ENCODE measurements around the gene EHBP1L1.

EHBP1L1 gene

DNA sequence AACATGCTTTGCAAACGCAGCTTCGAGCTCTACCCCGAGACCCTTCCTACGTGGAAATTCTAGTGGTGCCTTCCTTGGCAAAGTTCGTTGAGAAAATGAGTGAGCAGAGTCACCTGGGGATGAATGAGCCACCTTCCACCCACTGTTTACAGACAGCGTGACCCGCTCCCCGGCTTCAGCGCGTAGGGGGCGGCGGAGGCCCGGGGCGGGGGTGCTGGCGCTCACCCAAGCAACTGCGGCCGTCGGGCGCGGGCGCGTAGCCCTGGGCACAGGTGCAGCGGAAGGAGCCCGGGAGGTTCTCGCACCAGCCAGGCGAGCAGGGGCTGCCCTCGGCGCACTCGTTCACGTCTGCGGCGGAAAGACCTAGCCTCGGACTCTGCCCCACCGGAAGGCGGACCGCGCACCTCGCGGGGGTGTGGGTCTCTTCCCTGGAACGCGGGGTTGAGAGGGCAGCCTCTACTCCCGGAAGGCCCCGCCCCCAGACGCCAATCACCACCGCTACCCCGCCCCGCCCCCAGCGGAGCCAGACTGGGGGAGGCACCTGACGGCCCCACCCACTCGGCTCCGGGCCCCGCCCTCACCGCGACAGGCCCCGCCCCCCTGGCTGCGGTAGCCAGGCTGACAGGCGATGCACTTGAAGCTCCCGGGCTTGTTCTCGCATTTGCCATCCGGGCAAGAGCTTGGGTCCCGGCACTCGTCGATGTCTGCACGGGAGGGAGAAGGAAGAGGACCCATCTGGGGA lies 29.5 kb upstream of the EHBP1L1 start:
- peak; percentile 64 for DNase-seq (ENCODE audit: low spot score)

DNA sequence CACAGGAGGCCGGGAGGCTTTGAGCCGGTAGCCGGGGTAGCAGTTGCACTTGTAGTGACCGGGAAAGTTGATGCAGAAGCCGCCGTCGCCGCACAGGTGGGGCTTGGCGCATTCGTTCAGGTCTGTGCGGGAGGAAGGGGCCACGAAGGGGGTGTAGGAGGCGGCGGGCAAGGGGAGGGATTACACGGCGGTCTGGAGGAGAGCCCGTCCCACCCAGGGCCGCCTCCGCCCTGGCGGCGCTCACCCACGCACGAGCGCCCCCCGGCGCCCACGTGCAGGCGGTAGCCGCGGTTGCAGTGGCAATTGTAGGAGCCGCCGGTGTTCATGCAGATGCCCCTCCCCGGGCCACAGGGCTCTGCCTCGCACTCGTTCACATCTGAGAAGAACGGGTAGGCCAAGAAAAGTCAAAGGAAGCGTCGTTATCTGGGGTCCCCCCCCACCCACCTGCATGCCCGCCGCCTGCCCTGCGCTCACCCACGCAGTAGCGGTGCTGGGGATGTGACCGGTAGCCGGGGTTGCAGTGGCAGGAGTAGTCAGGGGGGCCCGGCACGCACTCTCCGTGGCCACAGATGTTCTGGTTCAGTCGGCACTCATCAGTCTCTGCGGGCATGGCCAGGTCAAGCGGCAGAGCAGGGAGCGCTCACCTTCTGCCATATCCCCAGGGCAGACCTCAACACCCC lies 28.3 kb upstream of the EHBP1L1 start:
- no peak for DNase-seq (ENCODE audit: low spot score)

DNA sequence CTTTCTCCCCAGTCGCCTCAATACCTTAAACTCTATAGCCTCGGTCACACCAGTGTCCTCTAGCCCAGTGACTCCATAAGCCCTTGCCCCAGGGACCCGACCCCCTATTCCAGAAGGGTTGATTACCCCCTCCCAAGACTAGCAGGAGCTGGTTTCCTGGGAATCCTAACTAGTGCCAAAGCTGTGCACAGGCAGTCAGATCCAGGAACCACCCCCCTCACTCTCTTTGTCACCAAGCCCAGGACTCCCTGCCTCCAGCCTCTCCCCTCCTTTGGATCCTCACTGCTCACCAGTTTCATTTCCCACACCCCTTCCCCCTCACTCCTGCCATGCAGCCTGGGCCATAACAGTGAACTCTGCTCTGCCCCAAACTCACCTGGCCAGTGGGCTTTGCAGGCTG lies 27.5 kb upstream of the EHBP1L1 start:
- DNase-seq (ENCODE audit: low spot score): no peak

DNA sequence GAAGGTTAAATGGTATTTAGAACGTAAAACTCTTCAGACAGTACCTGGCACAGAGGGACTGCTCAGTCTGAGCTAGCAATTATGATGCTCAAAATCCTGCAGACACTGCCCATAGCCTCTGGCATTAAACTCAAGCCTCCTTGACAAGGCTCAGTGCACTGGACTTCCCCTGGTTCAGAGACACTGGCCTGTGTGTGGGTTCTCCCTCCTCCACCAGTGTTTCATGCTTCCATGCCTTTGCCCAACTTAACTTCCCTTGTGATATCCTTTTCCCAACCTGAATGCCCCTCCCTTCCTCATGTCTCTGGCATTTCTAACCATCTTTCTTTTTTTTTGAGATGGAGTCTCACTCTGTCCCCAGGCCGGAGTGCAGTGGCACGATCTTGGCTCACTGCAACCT lies 26.8 kb upstream of the EHBP1L1 start:
- no peak for DNase-seq (ENCODE audit: low spot score)

DNA sequence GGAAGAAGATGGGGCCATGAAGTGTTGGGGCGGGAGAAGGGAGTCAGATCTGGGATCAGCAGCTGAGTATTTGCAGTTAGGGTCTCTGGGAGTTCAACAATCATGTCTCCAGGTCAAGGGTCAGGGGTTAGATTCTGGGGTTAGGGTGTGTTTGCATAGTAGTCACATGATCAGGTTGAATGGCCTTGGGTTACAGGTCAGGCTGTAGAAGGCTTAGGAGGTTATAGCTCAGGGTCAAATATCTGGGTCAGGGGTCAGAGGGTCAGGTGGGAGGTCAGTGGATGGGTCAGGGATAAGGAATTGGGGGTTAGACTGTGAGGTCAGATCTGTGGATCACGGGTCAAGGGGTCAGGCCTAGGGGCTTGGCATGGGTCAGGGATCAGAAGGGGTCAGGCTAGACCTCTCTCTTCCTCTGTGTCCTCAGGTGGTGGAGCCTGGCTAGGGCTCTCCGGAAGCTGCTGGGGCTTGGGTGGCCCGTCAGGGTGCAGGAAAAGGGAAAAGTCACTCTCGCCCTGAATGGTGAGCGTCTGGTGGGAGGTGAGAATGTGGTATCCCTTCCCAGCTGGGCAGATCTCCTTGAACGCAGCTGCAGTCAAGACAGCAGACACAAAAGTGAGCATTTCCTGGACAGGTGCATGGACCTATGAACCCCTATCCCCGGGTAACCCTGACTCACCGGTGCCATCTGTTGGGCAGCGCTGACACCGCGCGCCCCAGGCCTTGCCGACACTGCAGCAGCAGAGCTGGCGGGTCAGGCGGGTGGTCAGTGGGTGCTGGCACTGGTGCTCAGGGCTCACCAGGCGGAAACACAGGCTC lies 24.1 kb upstream of the EHBP1L1 start:
- peak; percentile 67 for DNase-seq (ENCODE audit: low spot score)

DNA sequence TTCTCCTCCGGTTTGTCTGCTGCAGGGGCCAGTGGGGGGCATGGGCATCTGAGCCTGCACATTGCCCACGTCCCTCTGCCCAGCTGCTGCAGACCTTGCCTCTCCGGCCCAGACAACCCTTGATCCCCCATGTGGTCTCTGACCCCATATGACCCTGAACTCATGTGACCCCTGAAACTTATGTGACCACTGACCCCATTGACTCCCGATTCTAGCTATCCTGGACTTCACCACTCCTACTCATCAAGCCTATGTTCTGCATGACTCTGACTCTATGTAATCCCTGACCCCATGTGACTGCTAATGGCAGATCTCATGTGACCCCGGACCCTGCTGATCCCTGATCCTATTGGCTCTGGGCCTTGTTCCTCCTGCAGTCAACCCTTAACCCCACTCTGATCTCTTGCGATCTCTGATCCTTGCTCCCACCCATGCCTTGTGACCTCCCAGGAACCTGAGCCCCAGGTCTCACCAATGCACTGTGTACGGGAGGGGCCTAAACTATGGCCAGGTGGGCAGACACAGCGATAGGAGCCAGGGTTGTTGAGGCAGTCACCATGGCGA lies 23.4 kb upstream of the EHBP1L1 start:
- peak; percentile 30 for DNase-seq (ENCODE audit: low spot score)

DNA sequence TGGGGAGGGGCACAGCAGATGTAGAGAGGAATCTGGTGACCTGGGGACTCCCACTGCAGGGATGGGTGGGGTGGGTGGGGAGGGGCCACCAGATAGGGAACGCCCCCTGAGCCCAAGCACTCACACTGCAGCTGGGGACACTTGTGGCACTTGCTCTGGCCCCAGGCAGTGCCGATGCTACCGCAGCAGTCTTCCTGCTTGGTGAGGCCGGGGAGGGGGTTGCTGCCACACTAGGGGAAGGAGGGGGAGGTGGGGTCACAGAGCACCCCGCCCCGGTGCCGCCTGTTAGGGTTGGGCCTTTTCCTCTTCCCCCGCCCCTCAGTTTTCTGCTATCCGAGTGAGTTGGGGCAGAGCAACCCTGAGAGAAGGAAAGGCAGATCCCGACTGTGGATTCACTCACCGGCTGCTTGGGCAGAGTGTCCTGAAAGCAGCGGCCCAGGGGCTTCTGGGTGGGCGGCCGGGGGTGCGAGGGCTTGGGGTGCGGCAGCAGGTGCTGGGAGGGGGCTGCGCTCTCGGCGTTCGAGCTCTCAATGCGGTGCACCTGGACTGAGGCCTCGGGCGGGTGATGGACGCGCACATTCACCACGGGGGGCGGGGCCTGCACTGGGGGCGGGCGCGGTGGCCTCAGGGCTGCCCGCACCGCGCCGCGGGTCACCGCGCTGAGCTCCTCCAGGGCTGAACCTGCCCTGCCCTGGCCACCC lies 22.4 kb upstream of the EHBP1L1 start:
- peak; percentile 79 for DNase-seq (ENCODE audit: low spot score)

DNA sequence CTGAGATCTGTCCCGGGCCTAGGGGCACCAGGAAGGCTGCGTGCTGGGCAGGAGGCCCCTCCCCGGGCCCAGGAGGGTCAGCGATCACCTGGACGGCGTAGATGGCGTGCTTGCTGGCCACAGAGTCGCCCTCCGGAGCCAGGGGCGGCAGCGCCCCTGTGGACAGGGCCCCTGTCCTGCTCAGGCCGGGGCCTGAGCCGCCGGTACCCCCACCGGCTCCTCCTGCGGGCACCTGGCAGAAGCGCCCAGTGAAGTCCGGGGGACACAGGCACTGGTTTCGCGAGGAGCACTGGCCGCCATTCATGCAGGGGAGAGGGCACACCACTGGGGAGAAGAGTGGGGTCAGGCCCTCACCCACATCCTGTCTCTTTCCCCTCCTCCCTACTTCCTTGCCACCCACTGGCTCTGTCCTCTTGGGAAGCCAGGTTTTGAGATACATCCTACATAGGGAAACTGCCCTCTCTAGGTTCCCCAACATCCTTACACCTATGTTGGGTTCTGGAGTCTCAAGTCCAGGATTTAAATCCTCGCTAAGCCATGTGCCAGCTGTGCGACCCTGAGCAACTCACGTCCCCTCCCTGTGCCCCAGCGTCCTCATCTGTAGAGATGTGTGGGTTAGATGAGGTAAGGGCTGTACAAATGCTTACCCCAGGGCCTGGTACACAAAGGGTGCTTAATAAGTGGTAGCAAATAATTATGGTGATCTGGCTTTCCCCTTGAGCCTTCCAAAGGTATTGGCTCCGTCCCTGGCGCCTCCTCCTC lies 21.6 kb upstream of the EHBP1L1 start:
- no peak for DNase-seq (ENCODE audit: low spot score)

DNA sequence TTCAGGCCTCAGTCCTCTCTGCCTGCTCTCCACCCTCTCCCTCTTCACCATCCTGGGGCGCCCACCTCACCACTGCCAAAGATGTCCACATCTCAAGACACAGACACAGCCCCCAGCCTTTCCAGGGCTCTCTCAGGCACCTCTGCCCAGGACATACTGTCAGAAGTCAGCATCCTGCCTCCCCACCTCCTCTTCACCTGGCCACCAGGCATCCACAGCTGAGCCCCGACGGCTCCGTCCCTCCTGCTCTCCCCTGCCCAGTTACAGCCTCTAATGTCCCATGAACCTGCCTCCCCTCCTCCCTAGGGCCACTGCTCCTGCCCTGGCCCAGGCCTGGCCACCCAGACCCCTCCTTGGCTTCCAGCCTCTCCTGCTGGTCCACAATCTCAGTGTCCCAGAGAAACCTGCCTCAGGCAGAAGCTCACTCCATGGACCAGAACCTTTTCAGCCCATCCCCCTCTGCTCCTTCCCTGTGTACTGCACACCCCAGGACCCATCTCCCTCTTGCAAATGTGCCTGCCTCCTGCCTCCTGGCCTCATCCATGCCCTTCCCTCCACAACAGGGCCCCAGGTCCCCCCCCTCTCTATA lies 20.9 kb upstream of the EHBP1L1 start:
- no peak for DNase-seq (ENCODE audit: low spot score)

DNA sequence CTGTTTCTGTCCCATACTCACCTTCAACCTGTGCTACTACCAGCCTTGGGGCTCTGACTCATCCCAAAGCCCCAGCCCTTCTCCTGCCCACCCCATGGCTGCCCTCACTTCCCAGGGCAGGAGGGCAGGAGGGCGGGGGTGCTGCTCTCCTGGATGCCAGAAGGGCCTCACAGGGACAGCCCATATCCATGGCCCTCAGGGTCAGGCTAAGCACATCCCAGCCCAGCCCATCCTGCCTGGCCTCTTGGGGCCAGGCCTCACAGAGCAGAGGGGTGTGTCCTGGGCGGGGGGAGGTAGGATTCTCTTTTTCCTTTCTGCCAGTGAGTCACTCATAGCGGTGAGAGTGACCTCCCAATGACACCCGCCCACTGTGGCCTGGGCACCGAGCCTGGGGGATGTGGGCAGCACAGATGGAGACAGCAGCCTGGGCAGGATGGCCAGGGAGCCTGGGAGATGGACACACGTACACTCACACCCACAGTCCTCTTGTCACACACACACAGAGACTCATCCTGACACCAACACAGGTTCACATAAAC lies 20.1 kb upstream of the EHBP1L1 start:
- DNase-seq (ENCODE audit: low spot score): no peak

DNA sequence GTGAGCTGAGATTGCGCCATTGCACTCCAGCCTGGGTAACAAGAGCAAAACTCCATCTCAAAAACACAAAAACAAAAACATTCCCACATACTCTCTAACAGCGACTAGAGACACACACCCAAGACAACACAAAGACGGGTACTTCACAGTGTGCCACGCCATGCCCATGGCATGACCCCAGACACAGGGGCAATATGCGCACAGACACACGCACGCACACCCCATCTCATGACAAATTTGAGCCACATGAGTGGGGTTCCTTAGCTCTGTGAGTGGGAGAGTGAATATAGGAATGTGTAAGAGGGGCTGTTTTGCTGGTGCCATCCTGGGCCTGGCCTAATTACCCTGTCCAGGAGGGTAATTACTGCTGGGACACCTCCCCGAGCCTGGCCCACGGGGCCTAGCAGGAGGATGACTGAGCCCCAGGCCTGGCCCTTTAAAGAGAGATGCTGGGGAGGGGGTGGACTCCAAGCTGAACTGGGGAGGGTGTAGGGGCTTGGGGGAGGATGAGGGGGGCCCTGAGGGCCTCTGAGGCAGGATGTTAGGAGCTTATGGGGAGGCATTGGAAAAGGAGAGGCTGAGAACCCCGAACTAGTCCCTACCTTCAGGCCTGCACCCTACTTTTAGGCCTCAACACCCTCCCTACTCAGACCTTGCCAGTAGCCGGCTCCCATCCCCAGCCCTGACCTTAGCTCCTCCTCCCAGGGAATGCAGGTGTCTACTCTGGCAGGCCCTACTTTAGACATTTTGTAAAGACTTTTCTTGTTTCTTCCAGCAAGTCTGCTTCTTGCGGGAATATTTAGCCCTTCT lies 19.2 kb upstream of the EHBP1L1 start:
- DNase-seq (ENCODE audit: low spot score): no peak

DNA sequence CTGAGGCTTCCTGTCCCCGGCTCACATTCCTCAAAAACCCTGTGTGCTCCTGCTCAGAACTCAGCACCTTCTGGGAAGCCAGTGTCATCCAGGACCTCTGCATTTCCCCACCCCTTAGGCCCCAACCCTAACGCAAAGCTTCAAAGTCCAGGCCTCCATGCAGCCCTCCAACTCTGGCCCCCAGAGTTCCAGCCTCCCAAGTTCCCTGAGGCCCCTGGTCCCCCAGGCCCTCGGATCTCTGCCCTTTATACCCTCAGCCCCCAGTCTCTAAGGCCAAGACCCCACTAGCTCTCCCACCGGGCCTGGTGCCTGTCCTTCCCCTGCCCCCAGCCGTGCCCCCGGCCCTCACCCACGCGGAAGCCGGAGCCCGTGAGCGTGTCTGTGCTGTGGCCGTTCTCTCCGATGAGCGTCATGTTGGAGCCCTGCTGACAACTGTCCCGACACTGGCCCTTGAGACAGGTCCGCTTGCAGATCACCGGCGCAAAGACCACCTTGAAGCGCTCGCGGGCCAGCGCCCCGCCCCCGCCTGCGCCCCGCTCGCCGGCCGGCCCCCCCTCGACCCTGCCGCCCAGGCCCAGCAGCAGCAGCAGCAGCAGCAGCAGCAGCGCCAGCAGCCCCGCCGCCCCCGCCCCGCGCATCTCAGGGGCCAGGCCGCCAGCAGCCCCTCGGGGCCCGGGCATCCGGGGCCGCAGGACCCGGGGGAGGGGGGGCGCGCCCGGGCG lies 18.4 kb upstream of the EHBP1L1 start:
- no peak for DNase-seq (ENCODE audit: low spot score)

DNA sequence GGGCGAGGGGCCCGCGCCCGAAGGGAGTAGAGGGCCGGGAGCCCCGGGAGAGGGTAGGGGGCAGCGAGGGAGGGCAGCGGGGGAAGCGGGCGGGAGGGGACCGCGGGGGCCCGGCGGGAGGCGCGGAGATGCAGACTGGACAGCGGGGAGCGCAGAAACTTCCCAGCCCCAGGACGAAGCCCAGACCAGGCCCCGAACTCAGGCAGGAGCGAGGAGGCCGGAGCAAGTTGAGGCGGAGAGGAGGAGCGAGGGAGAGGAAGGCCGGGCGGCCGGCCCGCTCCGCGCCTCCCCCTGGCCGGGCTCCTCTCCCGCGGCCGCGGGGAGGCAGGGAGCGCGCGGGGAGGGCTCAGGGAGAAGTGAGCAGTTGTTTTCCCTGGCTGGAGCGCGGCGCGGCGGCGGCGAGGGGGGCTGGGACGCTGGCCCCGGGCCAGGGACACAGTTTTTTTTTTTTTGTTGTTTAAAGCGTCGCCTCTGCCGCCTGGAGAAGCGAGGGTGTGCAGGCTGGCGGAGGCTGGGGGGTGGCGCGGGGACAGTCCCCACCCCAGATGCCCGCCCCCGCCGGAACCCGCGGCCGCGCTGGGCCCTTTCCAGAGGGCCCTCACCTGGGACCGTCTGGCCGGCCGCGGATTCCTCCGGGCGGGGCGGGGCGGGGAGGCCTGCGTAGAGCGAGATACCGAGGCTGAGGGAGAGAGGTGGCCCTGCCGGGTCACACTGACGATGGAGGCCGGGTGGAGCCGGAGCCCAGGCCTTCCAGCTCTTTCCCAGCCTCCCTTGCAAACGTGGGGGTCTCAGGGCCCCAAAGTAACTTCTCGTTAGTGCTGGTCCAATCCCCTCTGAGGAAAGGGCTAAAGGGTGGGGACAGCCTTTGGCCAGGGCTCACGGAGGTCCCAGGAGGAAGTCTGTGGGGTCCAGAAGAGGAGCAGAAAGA lies 17.6 kb upstream of the EHBP1L1 start, which contains the start of gene LTBP3:
LTBP3 (minus strand) TSS at position 358 of the 928 bp plus-strand sequence. CDS start 400 bp downstream, outside the sequence.
- no peak for DNase-seq (ENCODE audit: low spot score)

DNA sequence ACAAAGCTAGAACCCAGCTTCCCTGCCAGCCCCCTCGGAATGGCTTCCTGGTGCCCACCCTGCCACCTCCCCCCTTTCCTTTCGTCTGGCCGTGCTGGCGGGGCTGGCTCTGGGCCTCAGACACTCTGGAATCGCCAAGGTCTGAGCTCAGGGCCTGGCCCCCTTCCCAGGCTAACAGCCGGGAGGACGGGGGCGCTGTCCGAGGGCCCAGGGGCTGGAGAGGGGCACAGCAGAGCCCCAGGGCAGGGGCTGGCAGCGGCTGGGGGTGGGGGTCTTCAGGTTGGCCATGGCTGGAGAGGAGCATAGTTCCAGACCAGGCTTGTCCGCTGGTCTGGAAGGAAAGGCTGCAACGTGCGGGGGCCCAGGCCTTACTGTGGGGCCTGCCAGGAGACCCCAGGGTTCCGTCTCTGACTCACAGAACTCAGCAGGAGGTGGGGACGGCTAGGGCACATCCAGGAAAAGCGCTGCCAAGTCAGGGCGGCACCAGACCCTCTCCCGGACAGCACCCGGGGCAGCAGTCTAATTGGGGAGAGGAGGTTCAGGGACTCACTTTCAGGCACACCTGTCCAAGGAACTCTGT lies 16.8 kb upstream of the EHBP1L1 start:
- DNase-seq (ENCODE audit: low spot score): no peak

DNA sequence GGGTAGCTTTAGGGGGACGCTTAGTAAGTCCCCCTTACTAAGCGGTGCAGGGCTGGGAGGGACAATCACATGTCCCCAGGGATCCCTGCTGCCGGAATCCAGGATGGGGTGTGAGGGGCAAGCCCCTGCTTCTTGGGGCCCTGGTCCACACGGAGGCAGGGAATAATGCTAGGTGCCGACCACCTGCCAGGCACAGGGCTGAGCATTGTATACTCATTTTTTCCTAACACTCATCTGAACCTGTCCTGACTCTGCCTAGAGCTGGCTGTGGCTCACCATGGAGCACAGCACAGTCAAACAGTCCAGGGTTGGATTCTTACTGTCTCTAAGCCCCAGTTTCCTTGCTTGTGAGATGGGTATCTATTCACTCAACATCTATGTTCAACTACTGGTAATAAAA lies 16.3 kb upstream of the EHBP1L1 start:
- DNase-seq (ENCODE audit: low spot score): no peak

DNA sequence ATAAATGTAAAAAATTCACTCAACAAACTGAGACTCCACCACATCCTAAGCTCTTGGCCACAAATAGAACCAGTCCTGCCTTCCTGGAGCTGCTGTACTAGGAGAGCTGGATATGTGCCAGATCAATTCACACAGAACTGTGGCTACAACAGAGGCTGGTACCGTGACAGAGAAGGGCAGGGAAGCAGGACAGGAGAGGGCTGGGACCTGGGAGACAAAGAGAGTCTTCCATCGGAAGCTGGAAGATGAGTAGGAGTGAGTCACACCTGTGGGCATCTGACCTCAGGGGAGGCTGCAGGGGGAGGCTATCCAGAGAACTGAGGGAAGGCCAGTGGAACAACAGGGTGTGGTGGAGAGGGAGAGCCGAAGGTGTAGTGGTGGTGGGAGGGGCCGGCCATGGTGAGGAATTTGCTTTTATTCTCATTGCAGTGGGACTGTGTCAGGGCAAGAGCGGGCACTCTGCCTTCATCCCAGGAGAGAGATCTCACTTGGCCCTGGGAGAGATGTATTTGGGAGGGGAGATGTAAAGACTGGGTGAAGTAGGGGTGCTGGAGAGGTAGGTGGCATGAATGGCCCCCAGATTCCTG lies 15.8 kb upstream of the EHBP1L1 start:
- DNase-seq (ENCODE audit: low spot score): no peak

All from SK-N-DZ (cell line).